Panc1 (cell line): Measurements from ENCODE around the gene GRB7. TPM values are rescaled to one million over a fixed set of nuclear protein-coding genes. Genes with fewer than 3 reads are reported as not detected.

ENCODE experiments used
- ATAC-seq: fragments of 200-7000 bp; cut with Tn5 transposase; 2 replicates; pipeline ENCODE4 v1.9.1; 2020; ENCODE audit warnings: mild to moderate bottlenecking, moderate library complexity
- BruUV-seq: library from RNA; stranded (reverse); fragments of 400-500 nt; replicated peaks from 2 replicates; lab custom pipeline; 2021; lab: Mats Ljungman, UMichigan
- CTCF ChIA-PET: fragments of 300-600 bp; sonication (Branson Sonifier 250); formaldehyde crosslinking; loops from one replicate; lab custom pipeline; 2022; ENCODE audit warnings: antibody characterized with exemption; lab: Charles Lee
- POLR2A ChIA-PET: fragments of 300-600 bp; sonication (Branson Sonifier 250); formaldehyde crosslinking; loops from one replicate; lab custom pipeline; 2022; ENCODE audit warnings: antibody characterized with exemption; lab: Charles Lee
- DNase-seq: peaks from one replicate; pipeline ENCODE4 v3.0.0-alpha.2; 2010; ENCODE audit warnings: low read depth, low spot score
- H3K27ac ChIP-seq: 2 replicates; pipeline ENCODE4 v1.5.1; 2011; ENCODE audit warnings: mild to moderate bottlenecking, low read length, inconsistent platforms
- H3K27me3 ChIP-seq: fragments of 200-500 bp; sonication (Bioruptor generic); 2 replicates; pipeline ENCODE4 v1.6.0; 2014; ENCODE audit warnings: low read length, inconsistent platforms; ENCODE audit not compliant: control insufficient read depth, insufficient read depth
- H3K36me3 ChIP-seq: fragments of 200-500 bp; sonication (Bioruptor generic); 2 replicates; pipeline ENCODE4 v1.5.1; 2014; ENCODE audit warnings: inconsistent platforms, mild to moderate bottlenecking, low read length, moderate library complexity; ENCODE audit not compliant: control insufficient read depth, insufficient read depth
- H3K4me1 ChIP-seq: 2 replicates; pipeline ENCODE4 v1.5.1; 2011; ENCODE audit warnings: inconsistent platforms, mild to moderate bottlenecking, low read length, moderate library complexity; ENCODE audit not compliant: control insufficient read depth, insufficient read depth
- H3K4me3 ChIP-seq, 2 experiments: 2 replicates each; pipeline ENCODE4 v1.5.1; 2011 to 2012; ENCODE audit warnings: low read depth in 2 of 2, low read length in 2 of 2, mild to moderate bottlenecking in 2 of 2, inconsistent platforms in 1 of 2, moderate library complexity in 1 of 2
- H3K9me3 ChIP-seq: fragments of 200-500 bp; sonication (Bioruptor generic); 2 replicates; pipeline ENCODE4 v1.5.1; 2014; ENCODE audit warnings: low read depth, mild to moderate bottlenecking, inconsistent platforms, low read length, moderate library complexity; ENCODE audit not compliant: control insufficient read depth, insufficient read depth
- CTCF ChIP-seq: fragments of 450-650 bp; IDR thresholded peaks from 2 replicates; pipeline ENCODE4 v1.5.1; 2017; ENCODE audit warnings: mild to moderate bottlenecking
- POLR2AphosphoS5 ChIP-seq: IDR thresholded peaks from 2 replicates; pipeline ENCODE4 v1.6.1; 2012; ENCODE audit warnings: mild to moderate bottlenecking, low read depth, low read length, moderate library complexity
- SIN3A ChIP-seq: IDR thresholded peaks from 2 replicates; pipeline ENCODE4 v1.6.1; 2012; ENCODE audit warnings: low read depth, mild to moderate bottlenecking, low read length, moderate library complexity, borderline replicate concordance; ENCODE audit not compliant: insufficient read depth
- TCF7L2 ChIP-seq: IDR thresholded peaks from 2 replicates; pipeline ENCODE4 v1.6.1; 2011; ENCODE audit warnings: mild to moderate bottlenecking, low read depth, low read length, inconsistent platforms
- in situ Hi-C: cut with HindIII; loops from 2 replicates; pipeline ENCODE4 v1.10.0; 2016; ENCODE audit warnings: low sequenced_read_pairs, low pct_unique_long_range_greater_than_20kb
- intact Hi-C: fragments of 100-400 bp; cut with micrococcal nuclease; formaldehyde crosslinking; loops from one replicate; pipeline ENCODE4 v1.10.0; 2022; ENCODE audit not compliant: unreplicated experiment
- total RNA-seq: library from RNA; stranded (reverse); gene quantifications from one replicate; pipeline ENCODE4 v1.2.1, GENCODE V29; 2021; ENCODE audit not compliant: unreplicated experiment
- TF ChIP-seq, protein P1 (sequence below), 2 experiments: IDR thresholded peaks; 2 replicates each; pipeline ENCODE4 v1.6.1; 2011 to 2012; ENCODE audit warnings: low read depth in 2 of 2, control low read depth in 1 of 2, low read length in 1 of 2, mild to moderate bottlenecking in 1 of 2, moderate library complexity in 1 of 2; ENCODE audit not compliant: insufficient read depth in 1 of 2

The GRB7 gene
- total RNA-seq, 1 experiment from 2014 or later, result 2.8 TPM

- ATAC-seq, result peak; percentile 68; the same call in 1 of the 2 replicates
- no peaks in the 10 kb centered on the region for H3K36me3 ChIP-seq
- H3K27ac ChIP-seq, result no peak overlapping the region
- in situ Hi-C loops (no loop called here), intact Hi-C loops (no loop called here)
- no peaks in the 10 kb centered on the region for H3K27me3 ChIP-seq
- no peak for TF ChIP-seq POLR2AphosphoS5
- TF ChIP-seq SIN3A, result no peak
- TF ChIP-seq CTCF, result no peak
- TF ChIP-seq, protein P1, sequence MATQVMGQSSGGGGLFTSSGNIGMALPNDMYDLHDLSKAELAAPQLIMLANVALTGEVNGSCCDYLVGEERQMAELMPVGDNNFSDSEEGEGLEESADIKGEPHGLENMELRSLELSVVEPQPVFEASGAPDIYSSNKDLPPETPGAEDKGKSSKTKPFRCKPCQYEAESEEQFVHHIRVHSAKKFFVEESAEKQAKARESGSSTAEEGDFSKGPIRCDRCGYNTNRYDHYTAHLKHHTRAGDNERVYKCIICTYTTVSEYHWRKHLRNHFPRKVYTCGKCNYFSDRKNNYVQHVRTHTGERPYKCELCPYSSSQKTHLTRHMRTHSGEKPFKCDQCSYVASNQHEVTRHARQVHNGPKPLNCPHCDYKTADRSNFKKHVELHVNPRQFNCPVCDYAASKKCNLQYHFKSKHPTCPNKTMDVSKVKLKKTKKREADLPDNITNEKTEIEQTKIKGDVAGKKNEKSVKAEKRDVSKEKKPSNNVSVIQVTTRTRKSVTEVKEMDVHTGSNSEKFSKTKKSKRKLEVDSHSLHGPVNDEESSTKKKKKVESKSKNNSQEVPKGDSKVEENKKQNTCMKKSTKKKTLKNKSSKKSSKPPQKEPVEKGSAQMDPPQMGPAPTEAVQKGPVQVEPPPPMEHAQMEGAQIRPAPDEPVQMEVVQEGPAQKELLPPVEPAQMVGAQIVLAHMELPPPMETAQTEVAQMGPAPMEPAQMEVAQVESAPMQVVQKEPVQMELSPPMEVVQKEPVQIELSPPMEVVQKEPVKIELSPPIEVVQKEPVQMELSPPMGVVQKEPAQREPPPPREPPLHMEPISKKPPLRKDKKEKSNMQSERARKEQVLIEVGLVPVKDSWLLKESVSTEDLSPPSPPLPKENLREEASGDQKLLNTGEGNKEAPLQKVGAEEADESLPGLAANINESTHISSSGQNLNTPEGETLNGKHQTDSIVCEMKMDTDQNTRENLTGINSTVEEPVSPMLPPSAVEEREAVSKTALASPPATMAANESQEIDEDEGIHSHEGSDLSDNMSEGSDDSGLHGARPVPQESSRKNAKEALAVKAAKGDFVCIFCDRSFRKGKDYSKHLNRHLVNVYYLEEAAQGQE (IDR thresholded peaks at IDR 0.05; ENCODE audit: insufficient read depth in 1 of 2, low read depth in 2 of 2, low read length in 1 of 2), result no peak
- no peak for TF ChIP-seq TCF7L2
- H3K4me3 ChIP-seq, result no peak overlapping the region
- no peaks in the 10 kb centered on the region for H3K4me1 ChIP-seq
- no peak for DNase-seq
- no peaks in the 10 kb centered on the region for H3K9me3 ChIP-seq
- no TSS peak for BruUV-seq
- CTCF ChIA-PET, result interaction anchor here (0.6 to 1.2 kb wide), 3 partner anchors 8 to 38 kb away, joined by 4 to 5 read pairs (median 4); no protein-coding TSS in a partner anchor
- POLR2A ChIA-PET, result no interaction called here
Measured at GRCh38 chr17:39722965-39723848, 14.5 kb upstream of the GRB7 start.

DNA sequence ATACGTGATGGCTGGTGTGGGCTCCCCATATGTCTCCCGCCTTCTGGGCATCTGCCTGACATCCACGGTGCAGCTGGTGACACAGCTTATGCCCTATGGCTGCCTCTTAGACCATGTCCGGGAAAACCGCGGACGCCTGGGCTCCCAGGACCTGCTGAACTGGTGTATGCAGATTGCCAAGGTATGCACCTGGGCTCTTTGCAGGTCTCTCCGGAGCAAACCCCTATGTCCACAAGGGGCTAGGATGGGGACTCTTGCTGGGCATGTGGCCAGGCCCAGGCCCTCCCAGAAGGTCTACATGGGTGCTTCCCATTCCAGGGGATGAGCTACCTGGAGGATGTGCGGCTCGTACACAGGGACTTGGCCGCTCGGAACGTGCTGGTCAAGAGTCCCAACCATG, 13.0 kb upstream of the GRB7 start:
- ChIA-PET CTCF (no interaction called here), POLR2A (no interaction called here)
- no peak for DNase-seq

More for the DNA sequence above, 13.0 kb upstream of the GRB7 start:
- no peak overlapping the region for H3K4me3 ChIP-seq
- TF ChIP-seq, protein P1 (IDR thresholded peaks at IDR 0.05; ENCODE audit: insufficient read depth in 1 of 2, low read depth in 2 of 2, low read length in 1 of 2), result no peak
- no peak for TF ChIP-seq TCF7L2
- no peak for TF ChIP-seq POLR2AphosphoS5
- no peak for TF ChIP-seq CTCF
- TF ChIP-seq SIN3A, result no peak
- no peak overlapping the region for H3K27ac ChIP-seq
- intact Hi-C loops (no loop called here), in situ Hi-C loops (no loop called here)
- H3K4me1 ChIP-seq, result 0 out of 2 replicates have a peak, but pooled peaks cover 5% of the 10 kb centered on the region
- no peaks in the 10 kb centered on the region for H3K27me3 ChIP-seq
- no TSS peak for BruUV-seq
- H3K36me3 ChIP-seq, result no peaks in the 10 kb centered on the region
- H3K9me3 ChIP-seq, result no peaks in the 10 kb centered on the region
- no peak for ATAC-seq
